ENCODE data around the gene PLOD2.

PLOD2 gene

GRCh38 chr3:146153429-146153828 is 7.6 kb downstream of the PLOD2 start:
- Histone ChIP-seq H3K4me1 (peaks cover 0 to 11% (median 0%) of the 10 kb centered on the region in 10 experiments; a peak in 3 of 20 replicates), H3K27me3 (no peaks in the 10 kb centered on the region), H3K27ac (no peak overlapping the region), H3K4me2 (no peak overlapping the region), H3K9ac (no peak overlapping the region), H3K4me3 (no peak overlapping the region), H3K36me3 (no peaks in the 10 kb centered on the region), H3K9me3 (replicated peaks in 1 of 11) (no peaks in the 10 kb centered on the region), H4K20me1 (no peaks in the 10 kb centered on the region)
- TF ChIP-seq Cebpa-rat (IDR thresholded peaks at IDR 0.05): no peak

GRCh38 chr3:146152834-146153233 is 8.2 kb downstream of the PLOD2 start:
- H3K27me3 ChIP-seq: no peaks in the 10 kb centered on the region
- no peaks in the 10 kb centered on the region for H4K20me1 ChIP-seq
- no peak overlapping the region for H3K9ac ChIP-seq
- H3K9me3 ChIP-seq (replicated peaks in 1 of 11): no peaks in the 10 kb centered on the region
- H3K4me1 ChIP-seq: peaks cover 0 to 12% (median 0%) of the 10 kb centered on the region in 10 experiments; a peak in 3 of 20 replicates
- no peak overlapping the region for H3K27ac ChIP-seq
- H3K4me3 ChIP-seq: no peak overlapping the region
- no peaks in the 10 kb centered on the region for H3K36me3 ChIP-seq
- no peak overlapping the region for H3K4me2 ChIP-seq
- TF ChIP-seq Cebpa-rat (IDR thresholded peaks at IDR 0.05): no peak

- Histone ChIP-seq H3K4me3 (no peak overlapping the region), H3K9me3 (replicated peaks in 1 of 11) (no peaks in the 10 kb centered on the region), H4K20me1 (no peaks in the 10 kb centered on the region), H3K27me3 (no peaks in the 10 kb centered on the region), H3K9ac (no peak overlapping the region), H3K4me1 (peaks cover 0 to 14% (median 0%) of the 10 kb centered on the region in 10 experiments; a peak in 3 of 20 replicates), H3K27ac (peak overlapping the region in 2 of 11 experiments; percentile 22 to 36; a peak in 3 of 22 replicates), H3K36me3 (no peaks in the 10 kb centered on the region), H3K4me2 (peak overlapping the region in 2 of 11 experiments; percentile 3 to 44; a peak in 2 of 22 replicates)
- no peak for TF ChIP-seq Cebpa-rat (IDR thresholded peaks at IDR 0.05)
Observed at GRCh38 chr3:146148468-146148931, 12.5 kb downstream of the PLOD2 start.

GRCh38 chr3:146145642-146146041 is 15.3 kb downstream of the PLOD2 start:
- Histone ChIP-seq H3K9ac (no peak overlapping the region), H3K36me3 (no peaks in the 10 kb centered on the region), H3K4me2 (no peak overlapping the region), H3K4me3 (no peak overlapping the region), H3K27me3 (no peaks in the 10 kb centered on the region), H3K9me3 (replicated peaks in 1 of 11) (no peaks in the 10 kb centered on the region), H3K4me1 (peaks cover 0 to 14% (median 0%) of the 10 kb centered on the region in 10 experiments; a peak in 2 of 20 replicates), H4K20me1 (no peaks in the 10 kb centered on the region), H3K27ac (no peak overlapping the region)
- no peak for TF ChIP-seq Cebpa-rat (IDR thresholded peaks at IDR 0.05)

GRCh38 chr3:146142757-146143156 is 18.2 kb downstream of the PLOD2 start:
- Histone ChIP-seq H3K9ac (no peak overlapping the region), H3K4me1 (0 out of 20 replicates have a peak, but pooled peaks cover 0 to 1% (median 0%) of the 10 kb centered on the region in 10 experiments), H4K20me1 (no peaks in the 10 kb centered on the region), H3K4me2 (no peak overlapping the region), H3K36me3 (no peaks in the 10 kb centered on the region), H3K4me3 (no peak overlapping the region), H3K9me3 (replicated peaks in 1 of 11) (no peaks in the 10 kb centered on the region), H3K27ac (no peak overlapping the region), H3K27me3 (no peaks in the 10 kb centered on the region)
- no peak for TF ChIP-seq Cebpa-rat (IDR thresholded peaks at IDR 0.05)

- Histone ChIP-seq H3K36me3 (no peaks in the 10 kb centered on the region), H3K4me2 (no peak overlapping the region), H3K4me1 (no peaks in the 10 kb centered on the region), H3K27me3 (no peaks in the 10 kb centered on the region), H3K9me3 (replicated peaks in 1 of 11) (no peaks in the 10 kb centered on the region), H3K27ac (no peak overlapping the region), H3K9ac (no peak overlapping the region), H3K4me3 (no peak overlapping the region), H4K20me1 (no peaks in the 10 kb centered on the region)
- TF ChIP-seq Cebpa-rat (IDR thresholded peaks at IDR 0.05): no peak
Observed at GRCh38 chr3:146139586-146140110, 21.3 kb downstream of the PLOD2 start.

GRCh38 chr3:146138902-146139301 is 22.1 kb downstream of the PLOD2 start:
- Histone ChIP-seq H3K4me3 (no peak overlapping the region), H3K27ac (no peak overlapping the region), H3K36me3 (no peaks in the 10 kb centered on the region), H3K9ac (no peak overlapping the region), H3K4me2 (no peak overlapping the region), H3K27me3 (no peaks in the 10 kb centered on the region), H3K4me1 (no peaks in the 10 kb centered on the region), H4K20me1 (no peaks in the 10 kb centered on the region), H3K9me3 (replicated peaks in 1 of 11) (no peaks in the 10 kb centered on the region)
- TF ChIP-seq Cebpa-rat (IDR thresholded peaks at IDR 0.05): no peak

- no peaks in the 10 kb centered on the region for H3K4me1 ChIP-seq
- no peak overlapping the region for H3K4me2 ChIP-seq
- H3K4me3 ChIP-seq: no peak overlapping the region
- H4K20me1 ChIP-seq: no peaks in the 10 kb centered on the region
- H3K9me3 ChIP-seq (replicated peaks in 1 of 11): no peaks in the 10 kb centered on the region
- H3K27ac ChIP-seq: no peak overlapping the region
- no peaks in the 10 kb centered on the region for H3K36me3 ChIP-seq
- H3K9ac ChIP-seq: no peak overlapping the region
- no peak for TF ChIP-seq Cebpa-rat (IDR thresholded peaks at IDR 0.05)
- H3K27me3 ChIP-seq: no peaks in the 10 kb centered on the region
Observed at GRCh38 chr3:146136647-146137046, 24.3 kb downstream of the PLOD2 start.

GRCh38 chr3:146134348-146135117 is 26.5 kb downstream of the PLOD2 start:
- no peaks in the 10 kb centered on the region for H3K36me3 ChIP-seq
- no peaks in the 10 kb centered on the region for H3K27me3 ChIP-seq
- no peak overlapping the region for H3K9ac ChIP-seq
- H3K9me3 ChIP-seq (replicated peaks in 1 of 11): no peaks in the 10 kb centered on the region
- H4K20me1 ChIP-seq: no peaks in the 10 kb centered on the region
- H3K4me1 ChIP-seq: no peaks in the 10 kb centered on the region
- TF ChIP-seq Cebpa-rat (IDR thresholded peaks at IDR 0.05): no peak
- H3K4me2 ChIP-seq: no peak overlapping the region
- H3K4me3 ChIP-seq: no peak overlapping the region
- no peak overlapping the region for H3K27ac ChIP-seq

GRCh38 chr3:146133441-146133840 is 27.5 kb downstream of the PLOD2 start:
- Histone ChIP-seq H3K36me3 (no peaks in the 10 kb centered on the region), H3K4me3 (no peak overlapping the region), H4K20me1 (no peaks in the 10 kb centered on the region), H3K27ac (no peak overlapping the region), H3K4me1 (no peaks in the 10 kb centered on the region), H3K4me2 (no peak overlapping the region), H3K27me3 (no peaks in the 10 kb centered on the region), H3K9me3 (replicated peaks in 1 of 11) (no peaks in the 10 kb centered on the region), H3K9ac (no peak overlapping the region)
- no peak for TF ChIP-seq Cebpa-rat (IDR thresholded peaks at IDR 0.05)
